Measurements from ENCODE around the gene JCHAIN. TPM values are rescaled to one million over a fixed set of nuclear protein-coding genes. Genes with fewer than 3 reads are reported as not detected.
"Not testable (repeated sequence)": the region's sequence is repeated elsewhere in the genome, so short reads cannot be mapped to it uniquely, and the experiment has no call there.

The JCHAIN gene
- total and polyA plus RNA-seq, 9 of the 15 experiments (the other 6 are each of a cell fraction or from before 2014, with no cell fraction given) = 0.04 to 0.68 (median 0.26) TPM; not detected in 5

- TF ChIP-seq NKRF (IDR thresholded peaks at IDR 0.05; ENCODE audit: borderline replicate concordance) (no peak), ZNF561 (CRISPR knock-in tag; conservative IDR thresholded peaks at IDR 0.05) (no peak), E2F6 (IDR thresholded peaks at IDR 0.05; ENCODE audit: borderline replicate concordance in 1 of 2, extremely low read depth in 1 of 2, insufficient read depth in 1 of 2, insufficient read length in 1 of 2, low read depth in 1 of 2, low read length in 1 of 2, poor library complexity in 1 of 2, severe bottlenecking in 1 of 2) (no peak), ZNF140 (CRISPR knock-in tag; IDR thresholded peaks at IDR 0.05) (no peak), ZNF311 (CRISPR knock-in tag; IDR thresholded peaks at IDR 0.05) (no peak)
Observed at GRCh38 chr4:70667740-70668535, 1.6 kb upstream of the JCHAIN start (continued).

- H3K4me1 ChIP-seq (replicated peaks in 1 of 2; ENCODE audit: control insufficient read depth in 2 of 2, insufficient read depth in 2 of 2, low read length in 2 of 2); H3K79me2 ChIP-seq (ENCODE audit: control insufficient read depth, insufficient read depth, low read length); intact Hi-C loops (cut with micrococcal nuclease); H2AFZ ChIP-seq (ENCODE audit: low read depth, low read length); H3K9me1 ChIP-seq (ENCODE audit: control insufficient read depth, insufficient read depth, low read length); POLR2A ChIA-PET; H3K27ac ChIP-seq (ENCODE audit: extremely low read depth, low read depth, low read length); H3K36me3 ChIP-seq (ENCODE audit: control insufficient read depth, insufficient read depth, low read length); H3K4me2 ChIP-seq (ENCODE audit: insufficient read depth, low read length); H3K4me3 ChIP-seq; BruUV-seq (replicated peaks); H3K9ac ChIP-seq (ENCODE audit: insufficient read depth in 1 of 2, low read depth in 2 of 2, low read length in 2 of 2); ATAC-seq; H3K9me3 ChIP-seq (replicated peaks; ENCODE audit: control insufficient read depth, insufficient read depth, low read depth, low read length); FAIRE-seq; DNase-seq (ENCODE audit: extremely low read depth in 1 of 4, low spot score in 3 of 4); CTCF ChIA-PET (ENCODE audit: low intra/inter-chr PET ratio); H4K20me1 ChIP-seq (replicated peaks; ENCODE audit: control insufficient read depth, insufficient read depth, low read length); in situ Hi-C loops (cut with MboI); H3K27me3 ChIP-seq (ENCODE audit: control insufficient read depth in 2 of 2, insufficient read depth in 2 of 2, low read length in 2 of 2): not testable (repeated sequence)
- 27% methylated on average over 5 of the region's 5 CpGs for WGBS (ENCODE audit: insufficient coverage, low coverage, missing lambda C conversion rate)
Observed at GRCh38 chr4:70661309-70661922, 4.9 kb downstream of the JCHAIN start.
